Endothelial cell of umbilical vein (primary cell): ENCODE measurements around the gene MAGIX. TPM values are rescaled to one million over a fixed set of nuclear protein-coding genes. Genes with fewer than 3 reads are reported as not detected.

Experiments
- BruUV-seq: library from RNA; stranded (reverse); fragments of 400-500 nt; replicated peaks from 2 replicates; lab custom pipeline; 2021; lab: Mats Ljungman, UMichigan
- CTCF ChIA-PET: fragments of 300-600, 350-600 bp; sonication (Branson Sonifier 250); formaldehyde crosslinking; loops from one replicate; lab custom pipeline; 2021; ENCODE audit warnings: antibody characterized with exemption, inconsistent platforms; lab: Charles Lee
- POLR2A ChIA-PET: fragments of 300-600, 350-600 bp; sonication (Branson Sonifier 250); formaldehyde crosslinking; loops from one replicate; lab custom pipeline; 2021; ENCODE audit warnings: antibody characterized with exemption, inconsistent platforms; lab: Charles Lee
- DNase-seq: peaks from one replicate; pipeline ENCODE4 v3.0.0-alpha.2; 2011; ENCODE audit warnings: low read depth, low spot score
- FAIRE-seq: peaks from 2 replicates; lab custom pipeline; 2011; peaks lifted over from hg19 to GRCh38; lab: Jason Lieb, UNC
- H2AFZ ChIP-seq: 2 replicates; pipeline ENCODE4 v1.6.0; 2012; ENCODE audit warnings: low read depth, low read length, control low read depth, inconsistent platforms
- H3K27ac ChIP-seq: 2 replicates; pipeline ENCODE4 v1.5.1; 2011; ENCODE audit warnings: low read depth, mild to moderate bottlenecking, control low read depth, low read length, moderate library complexity; ENCODE audit not compliant: insufficient read depth
- H3K27me3 ChIP-seq, 2 experiments: 2 replicates each; pipeline versions ENCODE4 v1.6.0 to v1.6.1; 2011; ENCODE audit warnings: low read length in 2 of 2, mixed read lengths in 1 of 2; ENCODE audit not compliant: control insufficient read depth in 2 of 2, insufficient read depth in 2 of 2
- H3K36me3 ChIP-seq, 2 experiments: 2 replicates in 1 of 2; 3 replicates in 1 of 2; pipeline ENCODE4 v1.5.1; 2011; ENCODE audit warnings: low read length in 2 of 2, mild to moderate bottlenecking in 1 of 2, moderate library complexity in 1 of 2; ENCODE audit not compliant: control insufficient read depth in 2 of 2, insufficient read depth in 2 of 2; ENCODE audit errors: extremely low read depth in 1 of 2
- H3K4me1 ChIP-seq: 3 replicates; pipeline ENCODE4 v1.5.1; 2011; ENCODE audit warnings: mild to moderate bottlenecking, low read length; ENCODE audit not compliant: control insufficient read depth, insufficient read depth; ENCODE audit errors: extremely low read depth
- H3K4me2 ChIP-seq: 2 replicates; pipeline ENCODE4 v1.6.1; 2011; ENCODE audit warnings: low read length, control low read depth, mixed read lengths; ENCODE audit not compliant: insufficient read depth
- H3K4me3 ChIP-seq, 3 experiments: fragments of 200-600 bp in 1 of 3; sonication (generic), shearing (Covaris generic) in 1 of 3; replicated peaks in 1 of 3; 2 replicates each; pipeline ENCODE4 v1.5.1; 2011 to 2016; ENCODE audit warnings: control low read depth in 3 of 3, low read length in 3 of 3, mild to moderate bottlenecking in 2 of 3, inconsistent platforms in 1 of 3, low read depth in 1 of 3, moderate library complexity in 1 of 3; ENCODE audit not compliant: insufficient read depth in 1 of 3
- H3K79me2 ChIP-seq: 2 replicates; pipeline ENCODE4 v1.6.0; 2012; ENCODE audit warnings: low read length, inconsistent platforms; ENCODE audit not compliant: control insufficient read depth, insufficient read depth
- H3K9ac ChIP-seq: replicated peaks from 2 replicates; pipeline ENCODE3; 2011; ENCODE audit warnings: low read length, control low read depth; ENCODE audit not compliant: insufficient read depth; ENCODE audit errors: extremely low read depth
- H3K9me1 ChIP-seq: replicated peaks from 3 replicates; pipeline ENCODE4 v1.6.0; 2011; ENCODE audit warnings: mild to moderate bottlenecking, low read length; ENCODE audit not compliant: control insufficient read depth, insufficient read depth; ENCODE audit errors: extremely low read depth
- H3K9me3 ChIP-seq: replicated peaks from 2 replicates; pipeline ENCODE4 v1.5.1; 2012; ENCODE audit warnings: low read length, inconsistent platforms; ENCODE audit not compliant: control insufficient read depth, insufficient read depth
- H4K20me1 ChIP-seq: replicated peaks from 2 replicates; pipeline ENCODE3; 2011; ENCODE audit warnings: mild to moderate bottlenecking, low read length; ENCODE audit not compliant: control insufficient read depth, insufficient read depth; ENCODE audit errors: extremely low read depth
- EZH2 ChIP-seq: IDR thresholded peaks from 2 replicates; pipeline ENCODE4 v1.6.1; 2012; ENCODE audit warnings: borderline replicate concordance, low read depth, mild to moderate bottlenecking, moderate library complexity, low read length, inconsistent platforms; ENCODE audit not compliant: severe bottlenecking
- FOS ChIP-seq: IDR thresholded peaks from 2 replicates; pipeline ENCODE4 v1.6.1; 2011; ENCODE audit warnings: mild to moderate bottlenecking, low read length, moderate library complexity, borderline replicate concordance; ENCODE audit not compliant: insufficient read depth
- GATA2 ChIP-seq: IDR thresholded peaks from 2 replicates; pipeline ENCODE4 v1.7.0; 2011; ENCODE audit warnings: low read depth, mild to moderate bottlenecking, moderate library complexity, mixed read lengths, low read length; ENCODE audit not compliant: insufficient read length, insufficient read depth
- JUN ChIP-seq: IDR thresholded peaks from 2 replicates; pipeline ENCODE4 v1.6.1; 2011; ENCODE audit warnings: borderline replicate concordance, low read depth; ENCODE audit not compliant: insufficient read length, insufficient read depth
- MYC ChIP-seq: IDR thresholded peaks from one replicate; pipeline ENCODE4 v1.6.1; 2011; ENCODE audit warnings: mild to moderate bottlenecking, low read depth, low read length
- POLR2A ChIP-seq: IDR thresholded peaks from 2 replicates; pipeline ENCODE4 v1.6.1; 2012; ENCODE audit warnings: low read depth, mild to moderate bottlenecking, control low read depth, low read length
- POLR2AphosphoS5 ChIP-seq: IDR thresholded peaks from 2 replicates; pipeline ENCODE4 v1.6.1; 2012; ENCODE audit warnings: low read depth, mild to moderate bottlenecking, control low read depth, low read length, moderate library complexity; ENCODE audit not compliant: insufficient read depth
- dilution Hi-C: fragments of 300-500 bp; cut with MboI; formaldehyde crosslinking; loops from one replicate; pipeline ENCODE4 v1.15.0; 2019; ENCODE audit warnings: low sequenced_read_pairs; ENCODE audit not compliant: extremely low pct_ligation_motif_present
- intact Hi-C: fragments of 100-400 bp; cut with micrococcal nuclease; formaldehyde crosslinking; loops from one replicate; pipeline ENCODE4 v1.10.0; 2022
- polyA plus RNA-seq, 4 experiments: library from polyadenylated mRNA; depleted of rRNA in 3 of 4; stranded (reverse) in 3 of 4; unstranded in 1 of 4; fragments of >200 nt; gene quantifications; 2 replicates each; pipeline versions ENCODE4 v1.2.1 to v1.2.3, GENCODE V29; 2011 to 2012; ENCODE audit warnings: missing spikeins in 1 of 4
- total RNA-seq: library from RNA; stranded (reverse); gene quantifications from 2 replicates; pipeline ENCODE4 v1.2.3, GENCODE V29; 2021
- TF ChIP-seq, protein P1 (sequence below): IDR thresholded peaks from 2 replicates; pipeline ENCODE4 v1.6.1; 2011; ENCODE audit not compliant: insufficient read depth, insufficient read length
- TF ChIP-seq, protein P2 (sequence below), 2 donors: IDR thresholded peaks; 1 replicate in 1 of 2; 2 replicates in 1 of 2; pipeline ENCODE4 v1.5.1; 2011; ENCODE audit warnings: low read length in 2 of 2, mild to moderate bottlenecking in 2 of 2, moderate library complexity in 2 of 2, control low read depth in 1 of 2, inconsistent platforms in 1 of 2, low read depth in 1 of 2; ENCODE audit not compliant: insufficient read depth in 1 of 2; ENCODE audit errors: extremely low read depth in 1 of 2

Gene MAGIX
- total and polyA plus RNA-seq, 2 donors (not counting 3 experiments of a cell fraction or from before 2014, with no cell fraction given) = 0.77 to 0.88 TPM

GRCh38 chrX:49147282-49147681, 15.3 kb upstream of the MAGIX start:
- Histone ChIP-seq H3K9me1 (no peaks in the 10 kb centered on the region), H3K27me3 (no peaks in the 10 kb centered on the region), H2AFZ (no peak overlapping the region), H3K4me1 (no peaks in the 10 kb centered on the region), H3K36me3 (no peaks in the 10 kb centered on the region), H3K79me2 (no peaks in the 10 kb centered on the region), H3K4me3 (no peak overlapping the region), H4K20me1 (no peaks in the 10 kb centered on the region), H3K4me2 (no peak overlapping the region), H3K9ac (no peak overlapping the region), H3K27ac (no peak overlapping the region), H3K9me3 (no peaks in the 10 kb centered on the region)
- ChIA-PET POLR2A (no interaction called here), CTCF (no interaction called here)
- no peak for FAIRE-seq
- intact Hi-C loops = no loop called here
- TF ChIP-seq MYC (no peak), FOS (no peak), POLR2A (no peak), POLR2AphosphoS5 (no peak), EZH2 (no peak), GATA2 (no peak), JUN (no peak)
- TF ChIP-seq, protein P1, sequence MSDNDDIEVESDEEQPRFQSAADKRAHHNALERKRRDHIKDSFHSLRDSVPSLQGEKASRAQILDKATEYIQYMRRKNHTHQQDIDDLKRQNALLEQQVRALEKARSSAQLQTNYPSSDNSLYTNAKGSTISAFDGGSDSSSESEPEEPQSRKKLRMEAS = no peak
- TF ChIP-seq, protein P2, sequence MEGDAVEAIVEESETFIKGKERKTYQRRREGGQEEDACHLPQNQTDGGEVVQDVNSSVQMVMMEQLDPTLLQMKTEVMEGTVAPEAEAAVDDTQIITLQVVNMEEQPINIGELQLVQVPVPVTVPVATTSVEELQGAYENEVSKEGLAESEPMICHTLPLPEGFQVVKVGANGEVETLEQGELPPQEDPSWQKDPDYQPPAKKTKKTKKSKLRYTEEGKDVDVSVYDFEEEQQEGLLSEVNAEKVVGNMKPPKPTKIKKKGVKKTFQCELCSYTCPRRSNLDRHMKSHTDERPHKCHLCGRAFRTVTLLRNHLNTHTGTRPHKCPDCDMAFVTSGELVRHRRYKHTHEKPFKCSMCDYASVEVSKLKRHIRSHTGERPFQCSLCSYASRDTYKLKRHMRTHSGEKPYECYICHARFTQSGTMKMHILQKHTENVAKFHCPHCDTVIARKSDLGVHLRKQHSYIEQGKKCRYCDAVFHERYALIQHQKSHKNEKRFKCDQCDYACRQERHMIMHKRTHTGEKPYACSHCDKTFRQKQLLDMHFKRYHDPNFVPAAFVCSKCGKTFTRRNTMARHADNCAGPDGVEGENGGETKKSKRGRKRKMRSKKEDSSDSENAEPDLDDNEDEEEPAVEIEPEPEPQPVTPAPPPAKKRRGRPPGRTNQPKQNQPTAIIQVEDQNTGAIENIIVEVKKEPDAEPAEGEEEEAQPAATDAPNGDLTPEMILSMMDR (IDR thresholded peaks at IDR 0.05; ENCODE audit: extremely low read depth in 1 of 2, insufficient read depth in 1 of 2, low read depth in 1 of 2, low read length in 2 of 2) = no peak
- dilution Hi-C loops = no loop called here
- no peak for DNase-seq
- BruUV-seq = no TSS peak
